Kidney (tissue), 14 donors: Measurements from ENCODE around the gene GALNT9. TPM values are rescaled to one million over a fixed set of nuclear protein-coding genes. Genes with fewer than 3 reads are reported as not detected.
A peak's percentile ranks its signal among the peaks of the same experiment; 100 is the strongest.

Experiments used
- DNase-seq, 5 donors: peaks; one replicate each; pipeline ENCODE4 v3.0.0-alpha.2; 2013 to 2020
- FAIRE-seq: peaks from 2 replicates; lab custom pipeline; 2012; peaks lifted over from hg19 to GRCh38; lab: Jason Lieb, UNC
- H3K27ac ChIP-seq, 2 donors: one replicate each; pipeline ENCODE4 v1.7.0; 2013; ENCODE audit warnings: low read depth in 2 of 2, low read length in 2 of 2, inconsistent platforms in 1 of 2
- H3K27me3 ChIP-seq: one replicate; pipeline ENCODE4 v1.7.1; 2013; ENCODE audit warnings: low read length, inconsistent platforms; ENCODE audit not compliant: control insufficient read depth, insufficient read depth
- H3K36me3 ChIP-seq, 3 donors: one replicate each; pipeline versions ENCODE4 v1.7.0 to v1.7.1; 2013; ENCODE audit warnings: low read length in 3 of 3, control low read depth in 1 of 3, inconsistent platforms in 1 of 3; ENCODE audit not compliant: insufficient read depth in 3 of 3, control insufficient read depth in 2 of 3
- H3K4me1 ChIP-seq, 3 donors: one replicate each; pipeline versions ENCODE4 v1.7.0 to v1.7.1; 2013; ENCODE audit warnings: low read length in 3 of 3, inconsistent platforms in 1 of 3, low read depth in 1 of 3; ENCODE audit not compliant: control insufficient read depth in 2 of 3, insufficient read depth in 2 of 3
- H3K4me3 ChIP-seq, 3 donors: one replicate each; pipeline versions ENCODE4 v1.7.0 to v1.8.1; 2013; ENCODE audit warnings: low read length in 3 of 3, control low read depth in 1 of 3, inconsistent platforms in 1 of 3
- H3K9ac ChIP-seq, 3 donors: one replicate each; pipeline versions ENCODE4 v1.7.0 to v1.7.1; 2013; ENCODE audit warnings: low read length in 3 of 3, control low read depth in 1 of 3, inconsistent platforms in 1 of 3
- H3K9me3 ChIP-seq, 3 donors: one replicate each; pipeline versions ENCODE4 v1.7.0 to v1.7.1; 2013; ENCODE audit warnings: low read length in 3 of 3, control low read depth in 1 of 3, inconsistent platforms in 1 of 3; ENCODE audit not compliant: control insufficient read depth in 2 of 3, insufficient read depth in 1 of 3
- intact Hi-C: fragments of 100-400 bp; cut with DNase I; formaldehyde crosslinking; loops from one replicate; pipeline ENCODE4 v1.11.1; 2022
- polyA plus RNA-seq: library from polyadenylated mRNA; stranded (reverse); fragments of 350-450 nt; fragmentation: Illumina TruSeq; extraction: RNeasy Lipid Tissue Mini Kit (QIAGEN cat#74804); gene quantifications from one replicate; pipeline ENCODE4 v1.2.3, GENCODE V29; 2014; ENCODE audit warnings: low read depth, low replicate concordance; ENCODE audit not compliant: insufficient read depth
- total RNA-seq: library from RNA; stranded (reverse); fragmentation: NEBNext Ultra II Directional; extraction: Animal tissue kit (Norgen Biotek cat#: 25700); gene quantifications from one replicate; pipeline ENCODE4 v1.2.1, GENCODE V29; 2021
- TF ChIP-seq, protein P1 (sequence below): IDR thresholded peaks from 3 replicates; pipeline ENCODE4 v1.5.1; 2012; ENCODE audit warnings: mild to moderate bottlenecking, moderate library complexity, borderline replicate concordance; ENCODE audit not compliant: insufficient read depth; ENCODE audit errors: extremely low read depth
- donor health status: control.
- donor health status: control.
- donor health status: control.
- donor health status: control.
- donor health status: control.
- donor health status: DM: yes; HTN: yes; CAD: no.
- donor health status: Normal renal cell carcinoma (clear cell type).

Gene GALNT9
- total and polyA plus RNA-seq, 2 donors from 2014 or later, result 4.8 to 20.7 TPM

DNA sequence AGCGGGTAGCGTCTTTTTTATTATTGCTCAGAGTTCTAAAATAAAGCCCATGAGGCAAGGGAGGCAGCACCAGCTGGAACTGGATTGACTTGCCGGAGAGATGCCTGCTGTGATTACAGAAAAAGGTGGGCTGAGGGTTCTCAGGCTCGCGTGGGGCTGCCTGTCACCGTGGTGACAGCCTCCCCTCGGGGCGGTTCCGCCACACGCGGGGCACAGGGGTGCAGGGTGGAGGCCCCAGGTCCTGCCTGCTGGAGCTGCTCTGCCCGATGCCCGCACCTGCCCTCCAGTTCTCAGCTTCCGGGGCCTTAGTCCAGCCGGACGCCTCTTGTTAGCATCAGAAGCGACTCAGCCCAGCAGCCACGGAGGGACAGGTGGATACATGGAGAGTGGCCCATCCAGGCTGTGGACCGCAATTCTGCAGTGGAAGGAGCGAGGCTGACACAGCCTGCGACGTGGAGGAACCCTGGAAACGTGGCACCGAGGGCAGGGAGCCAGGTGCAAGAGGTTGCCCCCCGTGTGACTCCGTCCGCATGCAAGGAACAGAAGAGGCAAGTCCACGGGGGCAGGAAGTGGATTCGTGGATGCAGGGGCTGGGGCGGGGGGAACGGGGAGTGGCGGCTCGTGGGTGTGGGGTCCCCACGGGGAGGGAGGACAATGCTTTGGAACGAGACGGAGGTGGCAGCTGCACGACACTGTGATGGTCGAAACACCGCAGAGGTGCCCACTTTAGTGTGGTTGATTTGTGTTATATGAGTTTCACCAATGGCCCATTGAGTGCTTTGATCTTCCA lies 79.5 kb downstream of the GALNT9 start:
- DNase-seq (peak in 1 of 5 donors; percentile 65), FAIRE-seq (no peak)
- Histone ChIP-seq H3K9me3 (no peaks in the 10 kb centered on the region), H3K36me3 (no peaks in the 10 kb centered on the region), H3K27me3 (no peaks in the 10 kb centered on the region), H3K4me3 (no peak overlapping the region), H3K9ac (no peak overlapping the region), H3K27ac (no peak overlapping the region), H3K4me1 (no peaks in the 10 kb centered on the region)
- intact Hi-C loops, result no loop called here
- TF ChIP-seq, protein P1, sequence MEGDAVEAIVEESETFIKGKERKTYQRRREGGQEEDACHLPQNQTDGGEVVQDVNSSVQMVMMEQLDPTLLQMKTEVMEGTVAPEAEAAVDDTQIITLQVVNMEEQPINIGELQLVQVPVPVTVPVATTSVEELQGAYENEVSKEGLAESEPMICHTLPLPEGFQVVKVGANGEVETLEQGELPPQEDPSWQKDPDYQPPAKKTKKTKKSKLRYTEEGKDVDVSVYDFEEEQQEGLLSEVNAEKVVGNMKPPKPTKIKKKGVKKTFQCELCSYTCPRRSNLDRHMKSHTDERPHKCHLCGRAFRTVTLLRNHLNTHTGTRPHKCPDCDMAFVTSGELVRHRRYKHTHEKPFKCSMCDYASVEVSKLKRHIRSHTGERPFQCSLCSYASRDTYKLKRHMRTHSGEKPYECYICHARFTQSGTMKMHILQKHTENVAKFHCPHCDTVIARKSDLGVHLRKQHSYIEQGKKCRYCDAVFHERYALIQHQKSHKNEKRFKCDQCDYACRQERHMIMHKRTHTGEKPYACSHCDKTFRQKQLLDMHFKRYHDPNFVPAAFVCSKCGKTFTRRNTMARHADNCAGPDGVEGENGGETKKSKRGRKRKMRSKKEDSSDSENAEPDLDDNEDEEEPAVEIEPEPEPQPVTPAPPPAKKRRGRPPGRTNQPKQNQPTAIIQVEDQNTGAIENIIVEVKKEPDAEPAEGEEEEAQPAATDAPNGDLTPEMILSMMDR, result no peak

DNA sequence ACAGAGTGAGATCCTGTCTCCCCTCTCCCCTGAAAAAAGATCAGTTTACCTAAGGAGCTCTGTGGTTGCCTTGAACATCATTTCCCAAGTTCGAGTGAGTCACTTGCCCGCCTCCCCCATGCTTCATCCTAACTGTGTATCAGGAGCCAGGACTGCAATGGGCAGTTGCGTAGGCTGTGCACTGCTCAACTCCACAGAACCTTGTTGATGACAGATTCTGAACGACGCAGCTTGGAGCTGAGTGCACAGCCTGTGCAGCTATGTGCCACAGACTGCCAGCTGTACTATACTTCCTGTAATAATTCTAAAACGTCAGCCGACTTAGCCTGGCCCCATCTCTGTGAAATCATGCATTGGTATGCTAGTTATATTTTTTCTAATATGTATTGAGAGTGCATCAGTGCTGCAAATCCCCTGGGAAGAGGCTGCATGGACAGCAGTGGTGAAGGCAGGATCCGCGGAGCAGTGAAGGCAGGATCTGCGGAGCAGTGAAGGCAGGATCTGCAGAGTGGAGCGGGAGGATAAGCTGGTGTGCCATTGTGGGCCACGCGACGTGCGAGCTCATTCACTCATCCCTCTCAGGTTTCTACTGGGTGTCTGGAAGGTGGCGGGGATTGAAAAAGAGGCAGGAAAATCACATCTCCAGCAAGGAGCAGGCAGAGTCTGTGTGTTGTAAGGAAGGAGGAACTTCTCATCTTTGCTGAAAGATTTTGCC lies 80.8 kb downstream of the GALNT9 start:
- Histone ChIP-seq H3K9me3 (no peaks in the 10 kb centered on the region), H3K4me3 (no peak overlapping the region), H3K9ac (no peak overlapping the region), H3K36me3 (no peaks in the 10 kb centered on the region), H3K27ac (no peak overlapping the region), H3K4me1 (no peaks in the 10 kb centered on the region), H3K27me3 (no peaks in the 10 kb centered on the region)
- intact Hi-C loops, result no loop called here
- TF ChIP-seq, protein P1, result no peak
- FAIRE-seq (no peak), DNase-seq (peak in 1 of 5 donors; percentile 56)

DNA sequence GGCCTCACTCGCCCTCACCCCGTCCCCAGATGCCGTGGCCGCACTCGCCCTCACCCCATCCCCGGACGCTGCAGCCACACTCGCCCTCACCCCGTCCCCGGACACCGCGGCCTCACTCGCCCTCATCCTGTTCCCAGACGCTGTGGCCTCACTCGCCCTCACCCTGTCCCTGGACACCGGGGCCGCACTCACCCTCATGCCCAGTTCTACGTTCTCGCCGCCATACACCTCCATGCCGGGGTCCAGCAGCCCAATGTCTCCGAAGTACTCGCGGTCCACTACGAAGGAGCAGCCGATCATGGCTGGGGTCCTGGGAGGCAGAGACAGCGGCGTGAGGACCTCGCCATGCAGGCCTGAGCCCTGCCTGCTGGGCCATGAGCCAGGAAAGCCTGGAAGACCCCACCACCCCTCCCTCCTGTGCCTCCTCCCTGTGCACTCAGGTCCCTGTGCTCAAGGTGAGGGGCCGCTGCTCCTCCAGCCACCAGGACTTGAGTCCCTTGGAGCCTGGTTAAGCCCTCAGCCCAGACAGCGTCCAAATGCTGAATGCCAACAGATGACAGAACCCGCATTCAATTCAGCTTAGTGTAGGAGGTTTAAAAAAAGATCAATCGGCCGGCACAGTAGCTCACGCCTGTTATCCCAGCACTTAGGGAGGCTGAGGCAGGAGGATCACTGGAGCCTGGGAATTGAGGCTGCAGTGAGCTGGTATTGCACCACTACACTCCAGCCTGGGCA lies 81.5 kb downstream of the GALNT9 start:
- no peak overlapping the region for H3K4me3 ChIP-seq
- DNase-seq, result peak in 1 of 5 donors; percentile 54
- TF ChIP-seq, protein P1, result no peak
- H3K4me1 ChIP-seq, result no peaks in the 10 kb centered on the region
- no peaks in the 10 kb centered on the region for H3K36me3 ChIP-seq
- H3K27ac ChIP-seq, result no peak overlapping the region
- no peaks in the 10 kb centered on the region for H3K9me3 ChIP-seq
- intact Hi-C loops, result no loop called here
- H3K27me3 ChIP-seq, result no peaks in the 10 kb centered on the region
- no peak for FAIRE-seq
- no peak overlapping the region for H3K9ac ChIP-seq
